ENCODE measurements around the gene CDH4.

DNA sequence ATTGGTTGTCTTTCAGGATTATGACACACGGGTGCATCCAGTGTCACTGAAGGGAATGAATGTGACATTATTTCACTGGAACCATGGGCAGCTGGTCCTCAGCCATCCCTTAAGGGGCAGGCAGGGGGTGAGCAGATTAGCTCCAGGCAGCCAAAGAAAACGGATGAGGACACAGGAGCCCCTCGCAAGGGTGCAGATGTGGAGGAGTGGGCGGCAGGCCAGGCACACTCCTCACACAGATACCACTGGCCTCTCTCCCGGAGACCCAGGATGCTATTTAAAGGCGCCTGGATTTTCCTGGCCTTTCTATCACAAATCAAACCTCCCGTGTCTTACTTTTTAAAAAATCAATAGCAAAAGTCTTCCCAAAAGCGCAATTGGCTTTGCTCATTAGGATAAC lies 603.2 kb downstream of the CDH4 start:
- TF ChIP-seq, protein P1, sequence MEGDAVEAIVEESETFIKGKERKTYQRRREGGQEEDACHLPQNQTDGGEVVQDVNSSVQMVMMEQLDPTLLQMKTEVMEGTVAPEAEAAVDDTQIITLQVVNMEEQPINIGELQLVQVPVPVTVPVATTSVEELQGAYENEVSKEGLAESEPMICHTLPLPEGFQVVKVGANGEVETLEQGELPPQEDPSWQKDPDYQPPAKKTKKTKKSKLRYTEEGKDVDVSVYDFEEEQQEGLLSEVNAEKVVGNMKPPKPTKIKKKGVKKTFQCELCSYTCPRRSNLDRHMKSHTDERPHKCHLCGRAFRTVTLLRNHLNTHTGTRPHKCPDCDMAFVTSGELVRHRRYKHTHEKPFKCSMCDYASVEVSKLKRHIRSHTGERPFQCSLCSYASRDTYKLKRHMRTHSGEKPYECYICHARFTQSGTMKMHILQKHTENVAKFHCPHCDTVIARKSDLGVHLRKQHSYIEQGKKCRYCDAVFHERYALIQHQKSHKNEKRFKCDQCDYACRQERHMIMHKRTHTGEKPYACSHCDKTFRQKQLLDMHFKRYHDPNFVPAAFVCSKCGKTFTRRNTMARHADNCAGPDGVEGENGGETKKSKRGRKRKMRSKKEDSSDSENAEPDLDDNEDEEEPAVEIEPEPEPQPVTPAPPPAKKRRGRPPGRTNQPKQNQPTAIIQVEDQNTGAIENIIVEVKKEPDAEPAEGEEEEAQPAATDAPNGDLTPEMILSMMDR (IDR thresholded peaks at IDR 0.05) = no peak
- TF ChIP-seq EZH2 (IDR thresholded peaks at IDR 0.05; ENCODE audit: borderline replicate concordance, insufficient read depth, low read depth, low read length, poor library complexity, severe bottlenecking) = no peak

Data from B cell (primary cell).